ENCODE measurements around the gene BGLAP.
A peak's percentile ranks its signal among the peaks of the same experiment; 100 is the strongest.

Gene BGLAP

GRCh38 chr1:156259805-156260204 lies 17.8 kb downstream of the BGLAP start:
- DNase-seq = no peak

DNA sequence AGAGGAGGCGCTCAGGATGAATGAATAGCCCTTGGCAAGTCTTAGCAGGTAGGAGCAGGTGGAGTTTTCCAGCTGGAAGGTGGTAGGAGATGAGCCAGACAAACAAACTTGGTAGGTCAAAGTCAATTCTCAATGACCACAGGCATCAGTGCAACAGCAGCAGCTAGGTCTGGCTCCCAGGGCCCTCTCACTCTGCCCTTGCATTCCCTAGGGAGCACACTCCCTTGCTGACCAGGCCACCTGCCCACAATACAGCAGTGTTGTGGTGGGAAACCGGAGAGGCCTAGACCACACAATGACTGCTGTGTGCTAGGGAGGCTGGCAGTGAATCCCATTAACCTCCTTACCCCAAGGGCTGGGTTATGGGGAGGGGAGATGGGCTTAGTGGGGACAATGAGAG lies 18.9 kb downstream of the BGLAP start:
- no peak for DNase-seq

GRCh38 chr1:156262461-156263287 lies 20.7 kb downstream of the BGLAP start:
- no peak for DNase-seq

DNA sequence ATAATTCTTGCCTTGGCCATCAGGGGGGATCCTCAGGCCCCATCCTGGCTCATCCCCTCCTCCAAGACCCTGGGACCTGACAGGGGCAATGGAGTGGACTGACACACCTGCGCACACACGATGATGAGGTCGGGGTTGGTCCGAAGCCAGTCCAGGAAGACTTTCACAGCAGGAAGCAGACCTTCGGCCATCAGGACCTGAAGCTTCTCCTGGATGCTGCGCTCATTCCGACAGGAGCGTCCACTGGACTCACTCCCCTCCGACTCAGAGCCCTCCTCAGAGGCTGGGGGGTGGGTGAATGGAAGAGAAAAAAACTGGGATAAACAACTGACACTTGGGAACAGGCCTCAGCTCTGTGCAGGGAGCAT lies 21.3 kb downstream of the BGLAP start:
- DNase-seq = no peak

- no peak for DNase-seq
Observed at GRCh38 chr1:156266051-156266450, 24.1 kb downstream of the BGLAP start.

- DNase-seq = no peak
Observed at GRCh38 chr1:156268336-156268735, 26.4 kb downstream of the BGLAP start.

DNA sequence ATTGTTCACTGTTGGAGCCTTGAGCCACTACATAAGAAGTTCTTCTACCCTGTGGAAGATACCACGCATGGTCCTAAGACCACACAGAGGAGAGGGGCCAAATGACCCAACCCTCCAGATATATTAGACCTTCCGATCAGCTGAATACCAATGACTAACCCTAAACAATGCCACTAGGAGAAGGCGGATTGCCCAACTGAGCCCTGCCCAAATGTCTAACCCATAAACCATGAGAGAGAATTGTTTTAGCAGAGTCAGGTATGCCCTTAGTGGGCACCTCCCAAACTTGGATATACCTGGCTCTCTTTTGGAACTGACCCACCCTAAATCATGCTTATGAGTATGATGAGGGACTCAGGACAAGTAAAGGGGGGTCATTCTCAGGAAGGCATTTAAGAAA lies 28.3 kb downstream of the BGLAP start:
- DNase-seq = no peak

DNA sequence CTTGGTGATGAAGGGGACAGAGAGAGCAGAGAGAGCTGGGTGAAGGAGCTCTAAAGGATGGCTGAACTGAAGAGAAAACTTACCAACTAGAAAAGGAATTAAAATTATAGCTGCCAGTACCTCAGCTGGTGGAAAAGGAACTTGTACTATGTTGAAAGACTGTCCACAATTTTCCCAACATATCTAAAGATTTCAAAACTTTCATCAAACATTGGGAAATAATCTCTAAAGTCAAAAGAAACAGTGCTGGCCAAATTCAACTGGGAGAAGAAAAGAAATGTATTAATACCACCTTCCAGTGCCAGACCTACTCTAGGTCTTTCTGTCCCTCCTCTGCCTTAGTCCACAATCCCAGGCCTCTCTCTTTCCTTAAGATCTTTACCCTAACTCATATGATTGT lies 34.5 kb downstream of the BGLAP start:
- DNase-seq = no peak

DNA sequence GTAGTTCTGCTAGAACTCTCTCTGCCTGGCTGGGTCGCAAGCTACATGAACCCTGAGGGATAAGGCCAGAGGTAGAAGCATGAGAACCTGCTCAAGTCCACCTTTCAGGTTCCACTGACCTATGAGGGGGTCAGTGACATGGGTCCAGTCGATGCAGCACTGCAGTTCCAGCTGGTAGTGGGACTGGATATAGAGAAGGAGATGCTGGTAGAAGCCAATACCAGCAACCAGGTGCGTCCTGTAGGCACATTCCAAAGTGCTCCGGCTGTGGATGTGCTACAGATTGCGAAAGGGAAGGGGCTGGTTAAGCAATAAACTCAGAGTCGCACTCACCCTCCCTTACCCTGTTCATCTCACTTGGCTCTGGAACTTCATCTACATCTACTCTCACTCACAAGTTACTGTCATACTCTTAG lies 35.0 kb downstream of the BGLAP start:
- DNase-seq = no peak

DNA sequence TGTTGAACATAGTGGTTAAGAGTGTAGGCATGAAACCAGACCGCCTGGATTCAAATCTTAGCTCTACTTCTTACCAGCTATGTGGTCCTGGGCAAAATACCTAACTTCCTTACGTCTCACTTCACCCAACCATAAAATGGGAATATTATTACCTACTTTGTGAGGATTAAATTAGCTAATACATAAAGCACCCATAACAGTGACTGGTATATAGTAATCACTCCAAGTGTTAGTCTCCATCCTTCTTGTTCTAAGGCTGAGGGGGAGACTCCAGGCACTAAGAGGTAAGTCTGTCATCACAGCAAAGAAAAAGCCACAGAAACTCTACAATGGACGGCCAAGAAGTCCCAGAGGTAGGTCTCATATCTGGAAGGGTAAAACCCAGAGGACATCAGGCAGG lies 37.9 kb downstream of the BGLAP start:
- DNase-seq = no peak

GRCh38 chr1:156281281-156281680 lies 39.3 kb downstream of the BGLAP start:
- no peak for DNase-seq

- peak; percentile 17 for DNase-seq
Observed at GRCh38 chr1:156281693-156282478, 39.9 kb downstream of the BGLAP start.

GRCh38 chr1:156282479-156283222 lies 40.7 kb downstream of the BGLAP start, which contains the start of gene SMG5:
Gene SMG5, minus strand, starts transcription at chr1:156282825. Its CDS starts 145 bp downstream, at chr1:156282680.
- peak; percentile 99 for DNase-seq

GRCh38 chr1:156283521-156283920 lies 41.5 kb downstream of the BGLAP start:
- no peak for DNase-seq

DNA sequence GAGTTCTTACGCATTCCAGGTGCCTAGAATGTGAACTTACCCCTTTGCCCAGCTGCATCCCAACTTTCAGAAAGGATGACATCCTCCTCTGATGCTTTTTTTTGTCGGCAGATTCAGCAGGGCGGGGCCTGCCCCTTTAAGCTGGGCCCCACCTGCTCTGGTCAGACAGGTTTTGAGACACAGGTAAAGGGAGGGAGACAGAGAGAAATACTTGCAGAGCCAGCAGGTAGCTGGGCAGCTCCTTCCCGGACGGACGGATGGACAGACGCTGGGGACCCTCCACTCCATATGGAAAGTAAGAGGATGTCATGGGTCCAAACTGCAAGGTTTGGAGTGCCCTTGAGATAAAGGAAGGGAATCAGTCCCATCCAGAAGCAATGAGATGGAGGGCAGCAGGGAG lies 42.1 kb downstream of the BGLAP start, which contains the start of gene TMEM79:
TMEM79 (plus strand) TSS at position 214 of the 400 bp plus-strand sequence. CDS start 902 bp downstream, outside the sequence.
- DNase-seq = no peak

DNA sequence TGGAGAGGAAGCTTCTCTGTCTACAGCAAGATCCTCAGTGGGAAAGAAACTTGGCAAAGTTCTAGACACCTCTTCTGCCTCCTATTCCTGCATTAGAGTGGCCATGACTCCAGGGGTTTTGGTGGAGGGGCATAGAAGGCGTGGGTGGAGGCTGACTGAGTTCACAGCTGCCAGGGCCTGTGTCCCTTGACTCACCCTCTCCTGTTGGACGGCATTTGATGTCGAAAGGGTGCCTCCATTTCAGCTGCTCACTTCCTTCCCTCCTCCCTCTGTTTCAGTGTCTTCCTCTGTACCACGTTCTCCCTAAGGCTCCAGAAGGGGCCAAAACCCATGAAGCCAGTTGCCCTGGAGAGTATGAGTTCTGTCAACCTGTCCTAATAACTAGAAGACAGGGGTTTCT lies 42.8 kb downstream of the BGLAP start:
- no peak for DNase-seq

DNA sequence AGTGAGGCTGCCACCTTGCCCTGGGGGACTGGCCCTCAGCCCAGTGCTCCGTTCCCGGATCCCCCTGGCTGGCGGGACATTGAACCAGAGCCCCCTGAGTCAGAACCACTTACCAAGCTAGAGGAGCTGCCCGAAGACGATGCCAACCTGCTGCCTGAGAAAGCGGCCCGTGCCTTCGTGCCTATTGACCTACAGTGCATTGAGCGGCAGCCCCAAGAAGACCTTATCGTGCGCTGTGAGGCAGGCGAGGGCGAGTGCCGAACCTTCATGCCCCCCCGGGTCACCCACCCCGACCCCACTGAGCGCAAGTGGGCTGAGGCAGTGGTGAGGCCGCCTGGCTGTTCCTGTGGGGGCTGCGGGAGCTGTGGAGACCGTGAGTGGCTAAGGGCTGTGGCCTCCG lies 43.5 kb downstream of the BGLAP start:
- no peak for DNase-seq

- no peak for DNase-seq
Observed at GRCh38 chr1:156286061-156286460, 44.1 kb downstream of the BGLAP start.

DNA sequence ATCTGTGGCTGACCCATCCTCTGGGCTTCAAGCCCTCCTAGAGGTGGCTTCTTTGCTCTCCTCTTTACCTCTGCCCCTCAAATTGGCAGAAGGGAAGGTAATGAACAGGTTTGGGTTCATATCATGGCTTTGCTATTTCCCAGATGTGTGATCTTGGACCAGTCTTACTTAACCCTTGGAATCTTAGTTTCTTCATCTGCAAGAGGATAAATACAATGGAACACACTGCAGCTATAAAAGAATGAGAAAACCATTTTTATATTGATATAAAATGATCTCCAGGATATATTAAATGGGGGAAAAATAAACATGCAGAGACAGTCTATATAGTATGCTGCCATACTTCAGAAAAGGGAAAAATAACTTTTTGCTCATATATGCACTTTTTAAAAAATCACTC lies 47.9 kb downstream of the BGLAP start:
- no peak for DNase-seq

- DNase-seq = peak; percentile 40
Observed at GRCh38 chr1:156291226-156292061, 49.5 kb downstream of the BGLAP start.

Data from NCI-H187 treated with DMSO at 0.1 percent for 48 hours (cell line).